Pancreas (tissue), 10 donors: ENCODE data around the gene LTB4R2. TPM values are rescaled to one million over a fixed set of nuclear protein-coding genes. Genes with fewer than 3 reads are reported as not detected.
A peak's percentile ranks its signal among the peaks of the same experiment; 100 is the strongest.

Experiments used
- ATAC-seq, 4 donors: fragments of 200-7000 bp; cut with Tn5 transposase; one replicate each; pipeline versions ENCODE4 v1.8.0 to v1.9.1; 2020; ENCODE audit warnings: mild to moderate bottlenecking in 4 of 4, moderate library complexity in 4 of 4
- DNase-seq, 6 donors: peaks; one replicate each; pipeline ENCODE4 v3.0.0-alpha.2; 2020
- FAIRE-seq: peaks from 2 replicates; lab custom pipeline; 2012; peaks lifted over from hg19 to GRCh38; lab: Jason Lieb, UNC
- H3K27ac ChIP-seq, 4 donors: fragments of 200-600 bp; sonication (generic); 1 replicate in 3 of 4; 2 replicates in 1 of 4; pipeline versions ENCODE4 v1.5.0 to v1.8.0; 2020
- H3K27me3 ChIP-seq, 4 donors: fragments of 200-600 bp; one replicate each; pipeline ENCODE4 v1.8.0; 2021
- H3K36me3 ChIP-seq, 3 donors: fragments of 200-600 bp; sonication (generic) in 1 of 3; one replicate each; pipeline versions ENCODE4 v1.5.0 to v1.8.0; 2020 to 2021
- H3K4me1 ChIP-seq, 3 donors: fragments of 200-600 bp; one replicate each; pipeline ENCODE4 v1.8.0; 2021
- H3K4me3 ChIP-seq, 4 donors: fragments of 200-600 bp; sonication (generic) in 2 of 4; one replicate each; pipeline versions ENCODE4 v1.5.0 to v1.8.0; 2020 to 2021
- H3K9me3 ChIP-seq, 4 donors: fragments of 200-600 bp; one replicate each; pipeline ENCODE4 v1.8.0; 2021
- WGBS, 2 donors: extraction: QIAGEN DNeasy Blood & Tissue Kit; methylation state at CpG; one replicate each; pipeline ENCODE4 v1.1.7; 2013; 5-methylcytosine and 5-hydroxymethylcytosine counted together
- intact Hi-C, 3 donors: fragments of 100-400 bp; cut with DNase I; formaldehyde crosslinking; loops; one replicate each; pipeline versions ENCODE4 v1.11.1 to v1.14.2; 2022
- polyA plus RNA-seq, 2 donors: library from polyadenylated mRNA; stranded (reverse); fragments of 200-250 nt; gene quantifications; one replicate each; pipeline ENCODE4 v1.2.3, GENCODE V29; 2013
- total RNA-seq, 6 donors: library from RNA; stranded (reverse); fragmentation: NEBNext Ultra II Directional in 4 of 6; extraction: Animal tissue kit (Norgen Biotek cat#: 25700) in 4 of 6; gene quantifications; one replicate each; pipeline versions ENCODE4 v1.2.1 to v1.2.4, GENCODE V29; 2021 to 2023
- TF ChIP-seq, protein P1 (sequence below), 4 donors: fragments of 200-600 bp; sonication (generic) in 3 of 4; IDR thresholded peaks; one replicate each; pipeline versions ENCODE4 v1.5.0 to v1.8.0; 2021; ENCODE audit warnings: antibody characterized with exemption in 4 of 4
- donor health status: healthy with polysubstance abuse.
- donor health status: DM: no; HTN: no; CAD: no; lungs with moderate emphysema.
- donor health status: DM: no; HTN: no; CAD: no.
- donor health status: control.
- donor health status: control.
- donor health status: Bipolar disorder and iron deficiency.
- donor health status: DM: yes; HTN: yes; CAD: no.
- donor health status: DM: no; HTN: no; CAD: no.
- donor health status: DM: no; HTN: no; CAD: no.
- donor health status: DM: yes; HTN: yes; CAD: no.

The LTB4R2 gene
- total and polyA plus RNA-seq, 8 donors: 0.73 to 3.1 (median 2.2) TPM

DNA sequence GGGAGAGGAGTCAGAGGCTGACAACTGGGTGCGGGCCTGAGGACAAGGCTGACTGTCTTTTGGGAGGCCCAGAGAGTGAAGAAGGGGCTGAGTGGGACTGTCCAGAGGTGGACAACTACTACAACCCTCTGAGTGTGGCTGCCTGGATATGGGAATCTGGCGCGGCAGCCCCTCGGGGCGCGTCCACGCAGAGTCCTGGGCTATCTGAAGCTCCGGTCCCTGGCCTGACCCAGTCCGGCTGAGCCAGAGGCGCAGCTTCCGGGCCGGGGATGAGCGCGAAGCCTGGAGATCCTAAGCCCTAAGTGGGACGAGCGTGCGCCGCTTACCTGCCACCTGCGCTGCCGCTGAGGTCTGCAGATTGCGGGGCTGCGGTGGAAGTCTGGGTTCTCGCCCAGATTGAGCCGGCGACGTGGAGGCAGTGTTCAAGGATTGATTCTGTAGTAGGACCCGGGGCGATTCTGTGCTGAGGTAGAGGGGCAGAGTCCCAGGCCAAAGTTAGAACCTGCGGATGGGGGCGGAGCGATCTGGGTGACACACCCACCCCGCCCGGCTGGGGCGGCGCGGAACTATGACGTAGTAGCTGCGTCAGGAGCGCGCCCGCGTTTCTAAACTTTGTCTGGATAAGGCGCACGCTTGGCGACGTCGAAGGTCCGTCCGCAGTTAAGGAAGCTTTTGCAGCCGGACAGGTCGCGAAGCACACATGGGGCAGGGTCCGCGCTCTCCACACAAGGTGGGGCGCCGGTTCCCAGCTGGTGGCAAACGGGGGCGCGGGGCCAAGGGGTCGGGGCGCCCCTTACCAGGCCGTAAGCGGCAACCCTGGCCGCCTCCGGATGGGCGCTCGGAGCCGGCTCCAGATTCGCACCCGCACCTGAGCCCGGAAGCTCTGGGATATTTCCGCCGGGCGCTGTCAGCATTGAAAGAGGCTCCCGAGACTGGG, 10.4 kb upstream of the LTB4R2 start, which contains the start of the genes DHRS1 and NOP9:
Gene DHRS1, minus strand, starts transcription at position 526 of the 937 bp plus-strand sequence. CDS start 674 bp downstream, outside the sequence.
Gene NOP9, plus strand, starts transcription at position 596 of the 937 bp plus-strand sequence. Its CDS starts 105 bp downstream, at position 701.
- Histone ChIP-seq H3K27me3 (no peaks in the 10 kb centered on the region), H3K9me3 (no peaks in the 10 kb centered on the region), H3K4me3 (peak within 1 kb of the TSS; percentile 54 to 92 (median 74)), H3K4me1 (peaks cover 9 to 29% (median 13%) of the 10 kb centered on the region in 3 donors), H3K27ac (peak within 1 kb of the TSS; percentile 68 to 83 (median 78)), H3K36me3 (peaks cover 0 to 35% (median 25%) of the 10 kb centered on the region in 3 donors)
- TF ChIP-seq, protein P1, sequence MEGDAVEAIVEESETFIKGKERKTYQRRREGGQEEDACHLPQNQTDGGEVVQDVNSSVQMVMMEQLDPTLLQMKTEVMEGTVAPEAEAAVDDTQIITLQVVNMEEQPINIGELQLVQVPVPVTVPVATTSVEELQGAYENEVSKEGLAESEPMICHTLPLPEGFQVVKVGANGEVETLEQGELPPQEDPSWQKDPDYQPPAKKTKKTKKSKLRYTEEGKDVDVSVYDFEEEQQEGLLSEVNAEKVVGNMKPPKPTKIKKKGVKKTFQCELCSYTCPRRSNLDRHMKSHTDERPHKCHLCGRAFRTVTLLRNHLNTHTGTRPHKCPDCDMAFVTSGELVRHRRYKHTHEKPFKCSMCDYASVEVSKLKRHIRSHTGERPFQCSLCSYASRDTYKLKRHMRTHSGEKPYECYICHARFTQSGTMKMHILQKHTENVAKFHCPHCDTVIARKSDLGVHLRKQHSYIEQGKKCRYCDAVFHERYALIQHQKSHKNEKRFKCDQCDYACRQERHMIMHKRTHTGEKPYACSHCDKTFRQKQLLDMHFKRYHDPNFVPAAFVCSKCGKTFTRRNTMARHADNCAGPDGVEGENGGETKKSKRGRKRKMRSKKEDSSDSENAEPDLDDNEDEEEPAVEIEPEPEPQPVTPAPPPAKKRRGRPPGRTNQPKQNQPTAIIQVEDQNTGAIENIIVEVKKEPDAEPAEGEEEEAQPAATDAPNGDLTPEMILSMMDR (IDR thresholded peaks at IDR 0.05): no peak
- DNase-seq: peak; percentile 85 to 98 (median 94)
- intact Hi-C loops: loop anchor here in 1 of 3 donors (5.0 kb wide), 1 partner anchor 52 kb away; no protein-coding TSS in a partner anchor
- ATAC-seq: peak; percentile 92 to 96 (median 94)
- WGBS, 2 donors: 0 to 1% methylated on average over 75 of the region's 75 CpGs
- FAIRE-seq: no peak

DNA sequence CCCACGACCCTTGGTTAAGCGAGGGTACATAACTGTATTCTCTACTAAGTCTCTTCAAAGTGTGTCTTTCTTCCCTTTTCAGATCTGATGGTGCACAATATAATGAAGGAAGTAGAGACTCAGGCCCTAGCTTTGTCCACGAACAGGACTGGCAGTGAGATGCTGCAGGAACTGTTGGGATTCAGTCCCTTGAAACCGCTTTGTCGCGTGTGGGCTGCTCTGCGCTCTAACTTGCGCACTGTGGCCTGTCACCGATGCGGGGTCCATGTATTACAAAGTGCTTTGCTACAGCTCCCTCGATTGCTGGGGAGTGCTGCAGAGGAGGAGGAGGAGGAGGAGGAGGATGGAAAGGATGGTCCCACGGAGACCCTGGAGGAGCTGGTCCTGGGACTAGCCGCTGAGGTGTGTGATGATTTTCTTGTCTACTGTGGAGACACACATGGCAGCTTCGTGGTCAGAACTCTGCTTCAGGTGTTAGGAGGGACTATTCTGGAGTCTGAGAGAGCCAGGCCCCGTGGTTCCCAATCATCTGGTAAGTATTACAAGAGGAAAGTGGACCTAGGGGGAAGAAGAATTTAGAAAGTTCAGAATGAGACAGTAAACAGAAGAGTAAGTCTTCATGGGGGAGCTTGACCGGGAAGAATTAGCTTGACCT, 9.5 kb upstream of the LTB4R2 start:
- DNase-seq (no peak), FAIRE-seq (no peak), ATAC-seq (no peak)
- Histone ChIP-seq H3K27ac (peak overlapping the region in 2 of 4 donors; percentile 68 to 82), H3K27me3 (no peaks in the 10 kb centered on the region), H3K4me3 (peak overlapping the region; percentile 54 to 92 (median 74)), H3K4me1 (peaks cover 9 to 29% (median 13%) of the 10 kb centered on the region in 3 donors), H3K36me3 (peaks cover 0 to 40% (median 33%) of the 10 kb centered on the region in 3 donors), H3K9me3 (no peaks in the 10 kb centered on the region)
- 15 to 23% methylated on average over 16 of the region's 16 CpGs for WGBS, 2 donors
- intact Hi-C loops: no loop called here
- TF ChIP-seq, protein P1 (IDR thresholded peaks at IDR 0.05): no peak

DNA sequence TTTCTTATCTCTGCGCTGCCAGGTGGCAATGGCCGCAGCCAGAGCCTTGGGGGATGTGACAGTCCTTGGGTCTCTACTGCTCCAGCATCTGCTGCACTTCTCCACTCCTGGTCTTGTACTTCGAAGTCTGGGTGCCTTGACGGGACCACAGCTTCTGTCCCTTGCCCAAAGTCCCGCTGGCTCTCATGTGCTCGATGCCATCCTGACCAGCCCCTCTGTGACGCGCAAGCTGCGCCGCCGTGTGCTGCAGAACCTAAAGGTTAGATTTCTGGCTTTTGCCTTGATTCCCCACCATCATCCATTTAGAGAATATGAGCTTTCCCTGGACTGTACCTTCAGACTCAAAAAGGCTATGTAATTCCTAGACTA, 5.9 kb upstream of the LTB4R2 start:
- Histone ChIP-seq H3K27me3 (no peaks in the 10 kb centered on the region), H3K4me3 (no peak overlapping the region), H3K9me3 (no peaks in the 10 kb centered on the region), H3K27ac (no peak overlapping the region), H3K36me3 (peaks cover 0 to 44% (median 28%) of the 10 kb centered on the region in 3 donors), H3K4me1 (peaks cover 10 to 31% (median 31%) of the 10 kb centered on the region in 3 donors)
- TF ChIP-seq, protein P1 (IDR thresholded peaks at IDR 0.05): no peak
- DNase-seq (no peak), ATAC-seq (no peak), FAIRE-seq (no peak)
- intact Hi-C loops: no loop called here
- 94 to 97% methylated on average over 11 of the region's 11 CpGs for WGBS, 2 donors

DNA sequence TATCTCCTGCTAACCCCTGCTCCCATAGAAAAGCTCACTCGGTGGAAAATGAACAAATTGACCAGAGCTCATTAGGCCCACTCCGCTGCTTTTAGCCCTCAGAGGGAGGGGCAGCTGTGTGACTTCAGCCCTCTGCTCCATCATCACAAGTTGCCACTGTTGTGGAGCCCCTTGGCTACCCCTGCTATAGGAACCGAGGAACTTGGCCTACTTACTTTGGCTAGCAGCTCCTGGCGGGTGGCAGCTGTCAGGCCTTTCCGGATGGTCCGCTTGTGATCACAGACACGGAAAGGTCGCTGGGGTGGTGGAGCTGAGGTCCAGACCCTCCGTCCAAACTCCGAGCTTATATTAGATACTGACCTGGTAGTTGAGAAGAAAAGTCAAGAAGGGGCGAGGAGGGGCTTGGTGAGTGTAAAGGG, 2.8 kb upstream of the LTB4R2 start:
- intact Hi-C loops: no loop called here
- DNase-seq (no peak), ATAC-seq (no peak), FAIRE-seq (no peak)
- Histone ChIP-seq H3K4me3 (peak overlapping the region in 1 of 4 donors; percentile 20), H3K27ac (peak overlapping the region; percentile 28 to 84 (median 64)), H3K36me3 (peaks cover 0 to 41% (median 28%) of the 10 kb centered on the region in 3 donors), H3K27me3 (no peaks in the 10 kb centered on the region), H3K4me1 (peaks cover 25 to 44% (median 33%) of the 10 kb centered on the region in 3 donors), H3K9me3 (no peaks in the 10 kb centered on the region)
- 67 to 69% methylated on average over 11 of the region's 11 CpGs for WGBS, 2 donors
- TF ChIP-seq, protein P1 (IDR thresholded peaks at IDR 0.05): no peak
